Daoy (cell line): Measurements from ENCODE around the gene SNX12. TPM values are rescaled to one million over a fixed set of nuclear protein-coding genes. Genes with fewer than 3 reads are reported as not detected.
"Not testable (repeated sequence)": the region's sequence is repeated elsewhere in the genome, so short reads cannot be mapped to it uniquely, and the experiment has no call there.

Experiments used
- DNase-seq: peaks from one replicate; pipeline ENCODE4 v3.0.0-alpha.2; 2015; ENCODE audit warnings: low read depth
- total RNA-seq: library from RNA; depleted of rRNA; stranded (reverse); fragments of >200 nt; shearing (Covaris generic); gene quantifications from 2 replicates; pipeline ENCODE4 v1.2.3, GENCODE V29; 2014; rRNA removed

Gene SNX12
- total RNA-seq, 1 experiment from 2014 or later, result 46.1 TPM

DNA sequence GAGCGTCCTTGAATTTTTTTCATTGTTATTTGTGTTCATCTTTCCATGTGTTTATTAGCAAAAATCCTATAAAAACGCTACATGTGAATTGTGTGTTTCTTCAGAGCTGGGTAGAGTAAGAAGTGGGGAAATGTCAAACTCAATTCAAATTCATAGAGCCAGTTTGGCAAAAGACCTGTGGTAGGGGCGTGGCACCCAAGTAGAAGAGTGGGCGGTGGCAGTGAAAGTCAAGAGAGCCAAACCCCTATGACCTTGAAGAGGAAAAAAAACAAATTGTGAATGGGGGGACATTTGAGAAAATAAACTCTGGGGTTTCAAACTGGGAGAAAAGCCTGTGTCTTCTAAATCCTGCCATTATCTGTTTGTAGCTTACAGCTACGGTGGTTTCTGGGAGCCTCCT, 23.1 kb upstream of the SNX12 start:
- DNase-seq, result no peak

DNA sequence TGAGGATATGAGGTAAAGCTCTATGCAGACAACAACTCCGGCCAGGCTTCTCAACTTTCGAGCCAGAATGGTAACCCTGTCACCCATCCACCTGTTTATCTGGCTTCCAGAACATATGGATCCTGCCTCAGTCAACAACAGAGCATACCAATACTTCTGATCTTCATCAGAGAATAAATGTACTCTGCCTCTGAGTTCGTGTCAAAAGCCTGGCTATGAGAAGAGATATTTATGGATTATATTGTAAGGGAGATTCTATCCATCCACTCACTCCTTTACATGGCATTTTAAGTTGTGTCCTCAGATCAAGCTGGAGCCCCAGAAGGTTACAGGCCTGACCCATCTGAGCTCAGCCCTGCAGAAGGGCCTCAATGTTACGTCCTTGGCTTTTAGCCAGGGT, 17.8 kb upstream of the SNX12 start:
- no peak for DNase-seq

DNA sequence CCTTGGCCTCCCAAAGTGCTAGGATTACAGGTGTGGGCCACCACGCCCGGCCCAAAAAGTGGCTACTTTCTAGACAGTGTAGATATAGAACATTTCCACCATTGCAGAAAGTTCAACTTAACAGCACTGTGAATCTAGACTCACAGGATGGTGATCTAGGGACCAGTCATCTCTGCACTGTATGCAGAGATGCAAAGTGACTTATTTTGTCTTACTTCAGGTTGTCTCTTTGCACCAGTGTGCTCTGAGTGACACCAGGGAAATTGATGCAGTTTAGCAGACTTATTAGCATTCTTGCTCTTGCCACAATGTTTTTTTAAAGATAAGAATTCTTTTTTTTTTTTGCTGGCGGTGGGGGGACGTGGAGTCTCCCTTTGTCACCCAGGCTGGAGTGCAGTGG, 14.7 kb upstream of the SNX12 start:
- DNase-seq, result no peak

DNA sequence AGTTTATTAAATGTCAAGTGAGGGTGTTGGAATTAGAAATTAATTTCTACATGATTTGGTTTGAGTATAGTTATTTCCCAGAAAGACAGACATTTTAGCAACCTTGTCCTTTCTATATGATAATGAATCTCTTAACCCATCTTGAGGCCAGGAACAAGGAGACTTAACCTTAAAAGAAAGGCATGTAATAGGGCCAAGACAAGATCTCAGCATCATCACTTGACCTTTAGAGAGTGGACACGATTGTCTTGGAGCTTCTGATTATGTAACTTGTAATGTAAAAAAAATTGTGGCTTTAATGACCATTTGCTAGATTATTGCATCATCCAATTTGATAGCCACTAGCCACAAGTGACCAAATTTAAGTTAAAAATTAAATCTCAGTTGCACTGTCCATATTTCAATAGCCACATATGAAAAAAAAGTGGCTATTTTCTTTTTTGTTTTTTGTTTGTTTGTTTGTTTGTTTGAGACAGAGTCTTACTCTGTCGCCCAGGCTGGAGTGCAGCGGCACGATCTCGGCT, 14.1 kb upstream of the SNX12 start:
- DNase-seq, result no peak

DNA sequence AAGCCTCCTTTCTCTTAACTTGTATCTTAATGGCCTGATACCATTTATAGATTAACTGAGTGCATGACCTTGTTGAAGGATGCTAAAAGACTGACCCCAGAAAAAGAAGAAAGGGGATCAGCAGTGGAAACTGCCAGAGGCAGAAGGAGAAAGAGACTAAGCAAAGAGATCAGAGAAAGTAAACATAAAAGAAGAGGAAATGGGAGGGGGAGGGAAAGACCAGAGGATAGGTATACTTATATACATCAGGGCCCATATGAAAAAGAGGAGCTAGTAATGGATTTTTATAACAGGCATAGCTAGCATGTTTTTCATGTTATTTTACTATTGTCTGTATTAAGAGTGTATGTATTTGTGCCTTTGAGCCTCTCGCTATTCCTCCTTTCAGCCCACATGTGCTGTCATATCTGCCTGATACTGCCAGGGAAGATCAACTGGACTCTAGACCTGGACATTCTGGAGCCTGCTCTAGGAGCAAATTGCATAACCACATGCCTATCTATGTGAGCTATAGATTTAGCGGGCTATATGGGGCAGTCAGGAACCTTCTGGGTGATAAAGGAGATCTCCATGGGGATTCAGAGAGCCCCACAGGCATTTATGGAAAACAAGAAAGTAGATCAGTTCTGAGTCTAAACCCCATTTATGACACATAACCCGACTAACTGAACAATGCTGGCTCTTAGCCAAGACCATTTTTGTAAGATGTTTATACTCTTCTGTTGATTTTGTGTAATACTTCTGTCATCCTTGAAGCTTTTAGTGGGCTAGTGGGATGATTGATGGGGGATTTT, 13.4 kb upstream of the SNX12 start:
- peak; percentile 30 for DNase-seq

DNA sequence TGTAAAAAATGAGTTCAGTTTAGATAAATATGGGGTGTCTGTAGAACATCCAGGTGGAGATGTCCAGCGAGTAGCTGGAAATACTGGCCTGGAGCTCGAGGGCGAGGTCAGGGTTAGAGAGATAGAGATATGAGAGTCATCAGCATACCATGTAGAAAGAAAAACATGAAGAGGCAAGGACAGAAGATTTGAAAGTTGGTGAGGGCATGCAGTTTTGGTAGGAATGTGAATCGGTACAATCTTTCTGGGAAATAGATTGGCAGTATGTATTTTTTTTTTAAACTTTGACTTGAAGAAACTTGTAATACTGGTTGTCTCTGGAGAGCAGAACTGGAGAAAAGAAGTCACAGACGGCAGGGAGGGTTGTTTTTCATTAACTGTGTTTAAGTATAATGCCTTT, 2.4 kb upstream of the SNX12 start:
- DNase-seq, result no peak

DNA sequence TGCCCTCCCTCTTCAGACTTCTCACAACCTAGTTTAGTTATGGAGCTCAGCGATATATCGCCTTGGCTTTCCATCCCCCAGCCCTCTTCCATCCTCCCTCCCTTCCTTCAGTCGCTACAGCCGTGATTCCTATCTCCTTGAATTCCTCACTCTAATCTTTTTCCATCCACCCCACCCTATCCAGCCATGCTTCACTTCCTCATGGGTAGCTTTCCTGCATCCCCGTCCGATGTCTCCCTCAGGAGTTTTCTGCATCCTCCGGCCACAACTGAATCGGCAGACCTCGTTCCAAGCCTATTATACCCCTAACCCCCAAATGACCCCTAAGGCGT, 456 bp downstream of the SNX12 start:
- DNase-seq, result no peak

DNA sequence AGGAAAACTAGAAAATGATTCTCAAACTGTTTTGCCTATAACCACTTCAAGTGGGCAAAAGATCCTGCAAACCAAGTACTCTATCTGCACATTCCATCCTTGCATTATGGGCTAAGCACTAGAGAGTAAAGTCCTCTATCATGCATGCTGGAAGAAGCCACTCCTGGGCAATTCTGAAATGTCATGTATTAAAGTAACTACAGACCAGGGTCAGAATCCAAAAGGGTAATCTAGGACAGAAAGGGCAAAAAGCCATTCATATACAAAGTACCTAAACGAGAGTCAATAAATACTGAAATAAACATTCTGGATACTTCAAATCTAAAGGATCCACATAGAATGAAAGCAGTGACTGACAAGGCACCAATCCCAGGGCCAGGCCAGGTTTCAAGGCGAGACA, 1.0 kb downstream of the SNX12 start:
- no peak for DNase-seq

DNA sequence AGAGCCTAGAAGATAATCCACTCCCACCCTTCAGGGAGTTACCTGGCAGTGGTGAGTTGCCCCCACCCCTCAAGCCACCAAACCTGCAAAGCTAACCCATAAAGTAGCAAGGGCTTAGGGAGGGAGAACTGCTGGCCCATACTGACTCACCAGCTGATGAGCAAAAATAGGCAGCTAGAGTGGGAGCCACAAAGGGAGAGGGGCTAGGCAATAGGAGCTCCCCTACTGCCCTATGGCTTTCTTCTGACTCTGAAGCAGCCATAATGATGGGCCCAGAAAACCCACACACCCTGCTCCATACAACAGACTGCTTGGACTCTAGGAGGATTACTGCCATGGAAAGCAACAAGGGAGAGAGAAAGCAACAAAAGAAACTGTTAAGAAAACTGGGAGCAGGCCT, 8.0 kb downstream of the SNX12 start:
- no peak for DNase-seq

DNA sequence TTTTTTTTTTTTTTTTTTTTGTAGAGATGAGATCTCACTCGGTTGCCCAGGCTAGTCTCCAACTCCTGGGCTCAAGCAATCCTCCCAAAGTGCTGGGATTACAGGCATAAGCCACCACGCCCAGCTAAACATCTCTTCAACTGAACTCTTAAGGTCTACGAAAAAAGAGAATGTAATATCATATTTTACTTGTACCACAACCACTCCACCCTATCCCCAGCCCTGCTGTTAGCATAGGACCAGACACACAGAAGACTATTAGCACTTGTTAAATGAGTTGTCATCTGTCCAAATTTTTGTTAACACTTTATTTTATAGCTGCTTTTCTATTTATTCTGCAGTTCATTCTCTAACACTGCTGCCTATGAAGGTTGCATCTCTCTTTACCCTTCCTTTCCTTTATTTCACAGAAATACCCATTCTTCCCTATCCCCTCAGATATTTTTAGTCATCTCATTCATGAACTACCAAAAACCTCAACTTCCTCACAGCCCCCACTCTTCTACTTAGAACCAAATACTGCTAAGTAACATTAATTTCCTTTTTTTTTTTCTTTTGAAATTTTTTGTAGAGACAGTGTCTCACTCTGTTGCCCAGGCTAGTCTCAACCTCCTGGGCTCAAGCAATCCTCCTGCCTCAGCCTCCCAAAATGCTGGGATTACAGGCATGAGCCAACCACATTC, 10.1 kb downstream of the SNX12 start:
- DNase-seq, result no peak

DNA sequence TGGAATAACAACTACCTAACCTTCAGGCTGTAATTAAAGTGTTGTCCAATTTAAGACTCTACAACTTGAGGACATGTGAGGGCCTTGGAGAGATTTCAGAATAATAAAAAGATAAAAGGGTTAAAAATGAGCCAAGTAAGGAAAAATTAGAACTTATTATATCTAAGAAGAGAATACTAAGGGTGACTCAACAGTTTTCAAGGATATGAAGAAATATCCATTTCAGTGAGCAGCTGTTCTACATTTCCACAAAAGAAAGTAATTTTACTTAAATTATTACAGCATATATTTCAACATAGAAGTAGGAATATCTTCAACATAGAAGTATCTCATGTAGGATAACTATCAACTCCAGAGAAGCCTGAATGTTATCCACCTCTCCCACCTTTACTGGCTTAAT, 11.3 kb downstream of the SNX12 start:
- DNase-seq, result no peak

DNA sequence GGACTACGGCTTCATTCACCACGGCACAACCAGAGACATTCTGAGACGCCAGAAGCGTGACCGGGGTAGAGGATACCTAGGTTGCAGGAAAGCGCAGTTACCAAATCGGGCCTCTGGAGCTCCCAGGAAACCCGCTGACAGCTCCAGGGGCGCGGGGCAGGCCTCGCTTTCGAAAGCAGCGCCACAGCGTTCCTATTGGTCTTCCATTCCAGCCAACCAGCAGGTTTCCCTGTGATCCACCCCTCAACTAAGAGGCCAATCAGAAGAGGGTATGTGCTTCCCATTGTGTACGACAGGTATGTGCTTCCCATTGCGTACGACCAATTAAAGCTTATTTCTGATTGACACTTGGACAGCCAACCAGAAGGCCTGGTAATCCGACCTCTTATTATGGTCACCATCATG, 14.9 kb downstream of the SNX12 start:
- no peak for DNase-seq

DNA sequence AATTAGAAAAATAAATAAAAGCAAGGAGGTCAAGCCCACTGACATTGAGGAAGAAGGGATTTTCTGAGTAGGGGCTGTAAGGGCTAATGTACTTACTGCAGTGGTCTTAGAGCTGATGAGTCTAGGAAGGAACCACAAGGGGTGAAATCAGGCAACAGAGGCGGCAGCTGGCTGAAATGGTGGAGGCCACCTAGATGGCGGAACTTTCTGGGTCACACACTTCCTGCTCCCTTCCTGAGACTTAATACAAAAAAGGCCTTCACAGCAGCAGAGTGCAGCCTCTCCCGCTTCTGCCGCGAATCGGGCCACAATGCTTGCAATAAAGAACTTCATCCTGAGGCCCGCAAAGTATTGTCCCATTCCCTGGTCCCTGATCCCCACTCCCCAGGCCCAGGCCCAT, 15.4 kb downstream of the SNX12 start:
- DNase-seq, result no peak

DNA sequence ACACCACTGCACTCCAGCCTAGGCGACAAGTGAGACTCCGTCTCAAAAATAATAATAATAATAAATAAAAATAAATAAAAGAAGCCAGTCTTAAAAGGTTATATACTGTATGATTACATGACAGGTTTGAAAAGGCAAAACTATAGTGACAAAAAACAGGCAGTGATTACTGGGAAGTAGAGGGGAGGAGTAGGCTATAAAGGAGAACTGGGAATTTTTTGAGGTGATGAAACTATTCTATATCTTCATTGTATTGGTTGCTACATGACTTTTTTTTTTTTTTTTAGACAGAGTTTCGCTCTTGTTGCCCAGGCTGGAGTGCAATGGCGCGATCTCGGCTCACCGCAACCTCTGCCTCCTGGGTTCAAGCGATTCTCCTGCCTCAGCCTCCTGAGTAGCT, 20.2 kb downstream of the SNX12 start:
- DNase-seq, result not testable (repeated sequence)

DNA sequence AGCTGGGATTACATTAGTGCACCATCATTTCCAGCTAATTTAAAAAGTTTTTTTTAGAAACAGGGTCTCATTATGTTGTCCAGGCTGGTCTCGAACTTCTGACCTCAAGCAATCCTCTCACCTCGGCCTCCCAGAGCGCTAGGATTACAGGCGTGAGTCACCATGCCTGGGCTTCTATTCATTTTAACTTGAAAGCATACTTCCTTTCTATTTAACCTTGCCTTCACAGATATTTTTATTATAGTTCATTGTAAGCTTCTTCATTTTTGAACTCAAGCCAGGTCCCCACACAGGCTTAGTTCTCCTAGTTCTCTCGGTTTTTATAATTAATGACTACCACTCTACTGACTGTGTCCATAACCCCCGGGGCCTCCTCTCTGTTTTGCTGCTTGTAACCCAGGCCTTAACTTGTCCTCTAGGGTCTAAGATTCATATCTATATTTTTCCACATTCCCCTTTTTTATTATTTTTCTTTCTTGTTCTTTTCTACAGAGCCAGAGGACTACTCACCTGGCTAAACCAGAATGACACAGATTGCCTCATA, 50.7 kb downstream of the SNX12 start:
- DNase-seq, result peak; percentile 3

Other genes with a start within 250 kb of the SNX12 start
- not detected in 2 replicates for gene TEX11, start 159.6 kb downstream of the SNX12 start, total RNA-seq
- gene SLC7A3, start 137.2 kb downstream of the SNX12 start, total RNA-seq, result 0.06 TPM in 1 of 2 replicates, not detected in the other
- gene FOXO4, start 27.5 kb upstream of the SNX12 start, total RNA-seq, result 0.69 and 2.9 TPM in 2 replicates
- gene CXorf65, start 38.4 kb upstream of the SNX12 start, total RNA-seq, result not detected in 2 replicates
- gene IL2RG, start 43.2 kb upstream of the SNX12 start, total RNA-seq, result not detected in 2 replicates
- 14.7 and 17.7 TPM in 2 replicates for gene MED12, start 50.3 kb upstream of the SNX12 start, total RNA-seq
- not detected in 2 replicates for gene NLGN3, start 76.5 kb upstream of the SNX12 start, total RNA-seq
- not detected in 2 replicates for gene GJB1, start 154.9 kb upstream of the SNX12 start, total RNA-seq
- 8.8 and 10.3 TPM in 2 replicates for gene ZMYM3, start 185.8 kb upstream of the SNX12 start, total RNA-seq
- gene NONO, start 215.3 kb upstream of the SNX12 start, total RNA-seq, result 413 and 418 TPM in 2 replicates
- gene ITGB1BP2, start 233.4 kb upstream of the SNX12 start, total RNA-seq, result 0.65 and 1.3 TPM in 2 replicates